WTC11 (cell line): ENCODE data around the gene COL13A1. TPM values are rescaled to one million over a fixed set of nuclear protein-coding genes. Genes with fewer than 3 reads are reported as not detected.

Experiments
- ATAC-seq: fragments of 200-7000 bp; cut with Tn5 transposase; 2 replicates; pipeline ENCODE4 v1.10.0; 2021; ENCODE audit warnings: mild to moderate bottlenecking, moderate library complexity
- CTCF ChIA-PET: fragments of 300-600 bp; sonication (Branson Sonifier 250); formaldehyde crosslinking; loops from one replicate; lab custom pipeline; 2021; ENCODE audit warnings: antibody characterized with exemption; lab: Charles Lee
- POLR2A ChIA-PET: fragments of 350-600 bp; sonication (Branson Sonifier 250); formaldehyde crosslinking; loops from one replicate; lab custom pipeline; 2021; ENCODE audit warnings: antibody characterized with exemption; lab: Charles Lee
- DNase-seq: peaks from one replicate; pipeline ENCODE4 v3.0.0; 2021; ENCODE audit warnings: low spot score
- H3K27ac Mint-ChIP-seq: 2 replicates; pipeline ENCODE4 v1.8.0; 2021; ENCODE audit warnings: mixed read lengths
- H3K27me3 Mint-ChIP-seq: 2 replicates; pipeline ENCODE4 v1.8.0; 2021; ENCODE audit warnings: low read depth, mild to moderate bottlenecking, moderate library complexity, mixed read lengths
- H3K36me3 Mint-ChIP-seq: 2 replicates; pipeline ENCODE4 v1.8.0; 2021; ENCODE audit warnings: mixed read lengths
- H3K4me1 Mint-ChIP-seq: 2 replicates; pipeline ENCODE4 v1.8.0; 2022; ENCODE audit warnings: mixed read lengths
- H3K4me3 Mint-ChIP-seq: 2 replicates; pipeline ENCODE4 v1.8.0; 2021; ENCODE audit warnings: mild to moderate bottlenecking, moderate library complexity, mixed read lengths
- H3K9me3 Mint-ChIP-seq: 2 replicates; pipeline ENCODE4 v1.8.0; 2021; ENCODE audit warnings: mixed read lengths
- AFF4 ChIP-seq: sonication (generic); formaldehyde crosslinking; IDR thresholded peaks from 2 replicates; pipeline ENCODE4 v1.8.1; 2023; ENCODE audit warnings: mild to moderate bottlenecking, missing genetic modification reagents, borderline replicate concordance
- ATF3 ChIP-seq: sonication (generic); formaldehyde crosslinking; conservative IDR thresholded peaks from 2 replicates; pipeline ENCODE4 v1.8.1; 2022; ENCODE audit warnings: mild to moderate bottlenecking, missing genetic modification reagents
- CREM ChIP-seq: sonication (generic); formaldehyde crosslinking; IDR thresholded peaks from 2 replicates; pipeline ENCODE4 v1.8.1; 2022; ENCODE audit warnings: mild to moderate bottlenecking, missing genetic modification reagents, moderate library complexity
- E2F1 ChIP-seq: sonication (generic); formaldehyde crosslinking; IDR thresholded peaks from 2 replicates; pipeline ENCODE4 v1.8.0; 2022; ENCODE audit warnings: mild to moderate bottlenecking, missing genetic modification reagents
- ESRRA ChIP-seq: sonication (generic); formaldehyde crosslinking; IDR thresholded peaks from 2 replicates; pipeline ENCODE4 v1.8.1; 2022; ENCODE audit warnings: mild to moderate bottlenecking, missing genetic modification reagents, borderline replicate concordance
- GABPB1 ChIP-seq: sonication (generic); formaldehyde crosslinking; IDR thresholded peaks from 2 replicates; pipeline ENCODE4 v1.8.1; 2023; ENCODE audit warnings: mild to moderate bottlenecking, missing genetic modification reagents
- GRHL2 ChIP-seq: fragments of 250-450 bp; sonication (Bioruptor Pico); IDR thresholded peaks from 2 replicates; pipeline ENCODE4 v1.8.0; 2022; ENCODE audit warnings: mild to moderate bottlenecking, moderate library complexity; ENCODE audit not compliant: insufficient replicate concordance, severe bottlenecking
- GTF2I ChIP-seq: fragments of 250-450 bp; sonication (Bioruptor Pico); conservative IDR thresholded peaks from 2 replicates; pipeline ENCODE4 v1.4.0; 2021; ENCODE audit warnings: mild to moderate bottlenecking
- HMGA2 ChIP-seq: fragments of 250-450 bp; sonication (Bioruptor Pico); IDR thresholded peaks from 2 replicates; pipeline ENCODE4 v1.4.0; 2021; ENCODE audit warnings: mild to moderate bottlenecking, moderate library complexity
- IRF2 ChIP-seq: sonication (generic); formaldehyde crosslinking; IDR thresholded peaks from 2 replicates; pipeline ENCODE4 v1.8.0; 2022; ENCODE audit warnings: low read depth, missing genetic modification reagents, borderline replicate concordance
- JAZF1 ChIP-seq: fragments of 250-450 bp; sonication (Bioruptor Pico); IDR thresholded peaks from 2 replicates; pipeline ENCODE4 v1.9.0; 2021; ENCODE audit warnings: moderate library complexity, mild to moderate bottlenecking, inconsistent platforms
- MLX ChIP-seq: sonication (generic); formaldehyde crosslinking; IDR thresholded peaks from 2 replicates; pipeline ENCODE4 v1.8.1; 2023; ENCODE audit warnings: mild to moderate bottlenecking, missing genetic modification reagents, moderate library complexity
- MYBL2 ChIP-seq: sonication (generic); formaldehyde crosslinking; IDR thresholded peaks from 2 replicates; pipeline ENCODE4 v1.8.1; 2023; ENCODE audit warnings: mild to moderate bottlenecking, moderate library complexity, missing genetic modification reagents
- NR1H2 ChIP-seq: sonication (generic); formaldehyde crosslinking; IDR thresholded peaks from 2 replicates; pipeline ENCODE4 v1.9.0; 2021; ENCODE audit warnings: mild to moderate bottlenecking, moderate library complexity, missing genetic modification reagents
- PRRX2 ChIP-seq: fragments of 250-450 bp; sonication (Bioruptor Pico); IDR thresholded peaks from 2 replicates; pipeline ENCODE4 v1.8.0; 2021; ENCODE audit warnings: mild to moderate bottlenecking
- RELA ChIP-seq: sonication (generic); formaldehyde crosslinking; IDR thresholded peaks from 2 replicates; pipeline ENCODE4 v1.8.1; 2022; ENCODE audit warnings: missing genetic modification reagents, mild to moderate bottlenecking, borderline replicate concordance
- SMAD3 ChIP-seq: sonication (generic); formaldehyde crosslinking; IDR thresholded peaks from 2 replicates; pipeline ENCODE4 v1.8.0; 2022; ENCODE audit warnings: missing genetic modification reagents, mild to moderate bottlenecking, borderline replicate concordance
- TEAD4 ChIP-seq: sonication (generic); formaldehyde crosslinking; IDR thresholded peaks from 2 replicates; pipeline ENCODE4 v1.8.0; 2022; ENCODE audit warnings: mild to moderate bottlenecking, missing genetic modification reagents
- USF2 ChIP-seq: sonication (generic); formaldehyde crosslinking; IDR thresholded peaks from 2 replicates; pipeline ENCODE4 v1.8.1; 2023; ENCODE audit warnings: mild to moderate bottlenecking, missing genetic modification reagents, moderate library complexity
- ZNF396 ChIP-seq: fragments of 250-450 bp; sonication (Bioruptor Pico); IDR thresholded peaks from 2 replicates; pipeline ENCODE4 v1.8.0; 2021; ENCODE audit warnings: mild to moderate bottlenecking, moderate library complexity, borderline replicate concordance
- ZNF416 ChIP-seq: fragments of 250-450 bp; sonication (Bioruptor Pico); IDR thresholded peaks from 2 replicates; pipeline ENCODE4 v1.9.0; 2021; ENCODE audit warnings: mild to moderate bottlenecking, inconsistent platforms
- ZSCAN18 ChIP-seq: fragments of 250-450 bp; sonication (Bioruptor Pico); IDR thresholded peaks from 2 replicates; pipeline ENCODE4 v2.1.2; 2022; ENCODE audit warnings: mild to moderate bottlenecking, moderate library complexity
- total RNA-seq: library from RNA; stranded (reverse); gene quantifications from 3 replicates; pipeline ENCODE4 v1.2.3, GENCODE V29; 2021

Gene COL13A1
- total RNA-seq, 1 experiment from 2014 or later: 7.1 TPM

- no peak overlapping the region for H3K27ac Mint-ChIP-seq
Measured at GRCh38 chr10:69892406-69892805, 90.7 kb downstream of the COL13A1 start.

GRCh38 chr10:69892816-69893215 is 91.1 kb downstream of the COL13A1 start:
- no peak for TF ChIP-seq ZNF416 (CRISPR knock-in tag)
- TF ChIP-seq RELA (CRISPR knock-in tag): no peak
- TF ChIP-seq AFF4: no peak
- no peak for TF ChIP-seq GRHL2
- TF ChIP-seq ZSCAN18 (CRISPR knock-in tag): no peak
- no peak for TF ChIP-seq ZNF396 (CRISPR knock-in tag)
- no peak for TF ChIP-seq NR1H2 (CRISPR knock-in tag)
- TF ChIP-seq GTF2I (CRISPR knock-in tag): no peak
- TF ChIP-seq USF2: no peak
- TF ChIP-seq TEAD4: no peak
- TF ChIP-seq PRRX2: no peak
- TF ChIP-seq E2F1 (CRISPR knock-in tag): no peak
- Mint-ChIP-seq H3K27me3 (peaks cover 5% of the 10 kb centered on the region), H3K36me3 (no peaks in the 10 kb centered on the region), H3K27ac (no peak overlapping the region), H3K9me3 (no peaks in the 10 kb centered on the region), H3K4me3 (no peak overlapping the region), H3K4me1 (peaks cover 10% of the 10 kb centered on the region)
- POLR2A ChIA-PET: no interaction called here
- no peak for DNase-seq
- ATAC-seq: no peak
- CTCF ChIA-PET: interaction anchor here (1.8 to 2.4 kb wide), 2 partner anchors 9 to 22 kb away, joined by 6 to 8 read pairs; no protein-coding TSS in a partner anchor

More at GRCh38 chr10:69892406-69892805, 90.7 kb downstream of the COL13A1 start:
- no peaks in the 10 kb centered on the region for H3K9me3 Mint-ChIP-seq
- no peak for DNase-seq
- POLR2A ChIA-PET: no interaction called here
- H3K4me3 Mint-ChIP-seq: no peak overlapping the region
- H3K4me1 Mint-ChIP-seq: peaks cover 10% of the 10 kb centered on the region
- no peaks in the 10 kb centered on the region for H3K36me3 Mint-ChIP-seq
- ATAC-seq: no peak
- TF ChIP-seq IRF2 (CRISPR knock-in tag) (no peak), ESRRA (CRISPR knock-in tag) (no peak), MLX (CRISPR knock-in tag) (no peak), MYBL2 (CRISPR knock-in tag) (no peak), GTF2I (CRISPR knock-in tag) (no peak), HMGA2 (CRISPR knock-in tag) (no peak), SMAD3 (CRISPR knock-in tag) (no peak), GABPB1 (CRISPR knock-in tag) (no peak), TEAD4 (no peak), JAZF1 (CRISPR knock-in tag) (no peak), ATF3 (no peak), CREM (no peak)
- H3K27me3 Mint-ChIP-seq: peaks cover 5% of the 10 kb centered on the region
- CTCF ChIA-PET: interaction anchor here (1.8 to 2.7 kb wide), 3 partner anchors 10 to 22 kb away, joined by 6 to 9 read pairs (median 8); no protein-coding TSS in a partner anchor
